C1 segment of cervical spinal cord (tissue), 14 donors: ENCODE data around the gene NSG1.
"Not testable (repeated sequence)": the region's sequence is repeated elsewhere in the genome, so short reads cannot be mapped to it uniquely, and the experiment has no call there.

Source experiments
- DNase-seq, 14 donors: peaks; one replicate each; lab custom pipeline; 2025; lab: John Stamatoyannopoulos, UW

Gene NSG1

GRCh38 chr4:4415806-4416805 lies 29.2 kb downstream of the NSG1 start:
- DNase-seq = no peak

GRCh38 chr4:4416981-4417380 lies 30.1 kb downstream of the NSG1 start:
- no peak for DNase-seq

GRCh38 chr4:4417886-4418285 lies 31.0 kb downstream of the NSG1 start:
- no peak for DNase-seq

GRCh38 chr4:4418676-4419390 lies 31.9 kb downstream of the NSG1 start:
- no peak for DNase-seq

- no peak for DNase-seq
Measured at GRCh38 chr4:4419896-4420295, 33.0 kb downstream of the NSG1 start.

GRCh38 chr4:4420421-4420820 lies 33.5 kb downstream of the NSG1 start:
- DNase-seq = no peak

GRCh38 chr4:4421356-4421755 lies 34.5 kb downstream of the NSG1 start:
- DNase-seq = no peak

GRCh38 chr4:4422117-4422516 lies 35.2 kb downstream of the NSG1 start:
- not testable (repeated sequence) for DNase-seq

- DNase-seq = no peak
Measured at GRCh38 chr4:4422856-4423499, 36.1 kb downstream of the NSG1 start.

- peak in 1 of 14 donors; percentile 45 for DNase-seq
Measured at GRCh38 chr4:4423706-4424498, 37.0 kb downstream of the NSG1 start.

- DNase-seq = no peak
Measured at GRCh38 chr4:4424499-4425115, 37.7 kb downstream of the NSG1 start.

- DNase-seq = no peak
Measured at GRCh38 chr4:4425119-4425690, 38.3 kb downstream of the NSG1 start.

- no peak for DNase-seq
Measured at GRCh38 chr4:4425696-4426095, 38.8 kb downstream of the NSG1 start.

GRCh38 chr4:4426511-4427120 lies 39.7 kb downstream of the NSG1 start:
- DNase-seq = no peak

GRCh38 chr4:4427121-4427870 lies 40.4 kb downstream of the NSG1 start:
- DNase-seq = no peak

GRCh38 chr4:4427886-4428285 lies 41.0 kb downstream of the NSG1 start:
- no peak for DNase-seq

GRCh38 chr4:4428966-4429875 lies 42.3 kb downstream of the NSG1 start:
- no peak for DNase-seq

GRCh38 chr4:4430492-4431195 lies 43.7 kb downstream of the NSG1 start:
- DNase-seq = peak in 4 of 14 donors; percentile 7 to 10 (median 8)
